ENCODE data around the gene HAO1.

HAO1 gene

GRCh38 chr20:7940341-7940740, at the start of gene HAO1:
Gene HAO1 (minus strand): TSS chr20:7940458. CDS start chr20:7940422, 36 bp downstream.
- Histone ChIP-seq H3K79me2 (no peaks in the 10 kb centered on the region), H3K36me3 (ENCODE audit: control insufficient read depth, insufficient read depth, low read length) (no peaks in the 10 kb centered on the region), H2AFZ (no peak within 1 kb of the TSS), H3K27ac (no peak within 1 kb of the TSS), H3K9ac (no peak within 1 kb of the TSS), H3K4me2 (ENCODE audit: low read length) (no peak within 1 kb of the TSS), H3K4me3 (ENCODE audit: low read depth, low read length) (no peak within 1 kb of the TSS), H3K4me1 (no peaks in the 10 kb centered on the region), H3K27me3 (ENCODE audit: control insufficient read depth, insufficient read depth, low read length) (no peaks in the 10 kb centered on the region), H3K9me3 (ENCODE audit: control insufficient read depth, low read length) (no peaks in the 10 kb centered on the region)
- TF ChIP-seq CTCF (IDR thresholded peaks at IDR 0.05): no peak

- H3K9ac ChIP-seq: no peak overlapping the region
- no peak for TF ChIP-seq CTCF (IDR thresholded peaks at IDR 0.05)
- no peak overlapping the region for H3K27ac ChIP-seq
- H3K9me3 ChIP-seq (ENCODE audit: control insufficient read depth, low read length): no peaks in the 10 kb centered on the region
- H3K79me2 ChIP-seq: no peaks in the 10 kb centered on the region
- H3K36me3 ChIP-seq (ENCODE audit: control insufficient read depth, insufficient read depth, low read length): no peaks in the 10 kb centered on the region
- no peak overlapping the region for H3K4me2 ChIP-seq (ENCODE audit: low read length)
- no peak overlapping the region for H3K4me3 ChIP-seq (ENCODE audit: low read depth, low read length)
- H3K27me3 ChIP-seq (ENCODE audit: control insufficient read depth, insufficient read depth, low read length): no peaks in the 10 kb centered on the region
- H2AFZ ChIP-seq: no peak overlapping the region
- H3K4me1 ChIP-seq: no peaks in the 10 kb centered on the region
Observed at GRCh38 chr20:7989379-7989778, 49.1 kb upstream of the HAO1 start.

DNA sequence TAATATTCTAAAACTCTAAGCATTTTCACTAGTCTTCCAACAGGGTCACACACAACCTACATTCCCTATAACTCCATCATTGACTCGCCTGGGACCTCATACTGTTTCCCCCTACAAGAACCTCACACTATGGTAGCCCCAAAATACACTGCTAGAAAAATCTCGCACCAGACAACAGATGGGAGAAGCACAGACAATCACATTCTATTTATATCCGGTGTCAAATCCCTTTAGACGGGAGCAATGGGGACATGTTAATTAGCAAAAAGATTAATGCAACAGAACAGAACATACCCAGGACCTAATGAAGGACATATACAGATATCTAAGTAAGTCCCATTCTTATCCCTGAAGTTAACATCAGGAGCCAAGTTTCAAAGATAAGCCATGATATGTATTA, 45.7 kb upstream of the HAO1 start:
- Histone ChIP-seq H3K9me3 (ENCODE audit: control insufficient read depth, low read length) (no peaks in the 10 kb centered on the region), H3K27ac (no peak overlapping the region), H3K79me2 (no peaks in the 10 kb centered on the region), H2AFZ (no peak overlapping the region), H3K4me2 (ENCODE audit: low read length) (no peak overlapping the region), H3K4me3 (ENCODE audit: low read depth, low read length) (no peak overlapping the region), H3K9ac (no peak overlapping the region), H3K4me1 (no peaks in the 10 kb centered on the region), H3K27me3 (ENCODE audit: control insufficient read depth, insufficient read depth, low read length) (no peaks in the 10 kb centered on the region), H3K36me3 (ENCODE audit: control insufficient read depth, insufficient read depth, low read length) (no peaks in the 10 kb centered on the region)
- no peak for TF ChIP-seq CTCF (IDR thresholded peaks at IDR 0.05)

- no peak overlapping the region for H3K9ac ChIP-seq
- H3K9me3 ChIP-seq (ENCODE audit: control insufficient read depth, low read length): no peaks in the 10 kb centered on the region
- no peak overlapping the region for H3K27ac ChIP-seq
- no peak overlapping the region for H3K4me2 ChIP-seq (ENCODE audit: low read length)
- no peaks in the 10 kb centered on the region for H3K27me3 ChIP-seq (ENCODE audit: control insufficient read depth, insufficient read depth, low read length)
- no peaks in the 10 kb centered on the region for H3K79me2 ChIP-seq
- H3K4me3 ChIP-seq (ENCODE audit: low read depth, low read length): no peak overlapping the region
- TF ChIP-seq CTCF (IDR thresholded peaks at IDR 0.05): no peak
- no peak overlapping the region for H2AFZ ChIP-seq
- H3K4me1 ChIP-seq: no peaks in the 10 kb centered on the region
- H3K36me3 ChIP-seq (ENCODE audit: control insufficient read depth, insufficient read depth, low read length): no peaks in the 10 kb centered on the region
Observed at GRCh38 chr20:7984192-7984591, 43.9 kb upstream of the HAO1 start.

GRCh38 chr20:7981374-7981773, 41.1 kb upstream of the HAO1 start:
- no peak overlapping the region for H3K27ac ChIP-seq
- no peak for TF ChIP-seq CTCF (IDR thresholded peaks at IDR 0.05)
- no peaks in the 10 kb centered on the region for H3K36me3 ChIP-seq (ENCODE audit: control insufficient read depth, insufficient read depth, low read length)
- H3K4me3 ChIP-seq (ENCODE audit: low read depth, low read length): no peak overlapping the region
- no peaks in the 10 kb centered on the region for H3K27me3 ChIP-seq (ENCODE audit: control insufficient read depth, insufficient read depth, low read length)
- no peaks in the 10 kb centered on the region for H3K4me1 ChIP-seq
- no peaks in the 10 kb centered on the region for H3K9me3 ChIP-seq (ENCODE audit: control insufficient read depth, low read length)
- no peaks in the 10 kb centered on the region for H3K79me2 ChIP-seq
- no peak overlapping the region for H2AFZ ChIP-seq
- H3K9ac ChIP-seq: no peak overlapping the region
- no peak overlapping the region for H3K4me2 ChIP-seq (ENCODE audit: low read length)
